HEK293 (cell line): Measurements from ENCODE around the gene DACT3.

Experiments
- CTCF ChIA-PET: fragments of 350-600 bp; formaldehyde crosslinking; extraction: SDS; loops from one replicate; lab custom pipeline; 2021; ENCODE audit warnings: antibody characterized with exemption; lab: Yijun Ruan, JAX
- POLR2A ChIA-PET: fragments of 300-600 bp; formaldehyde crosslinking; extraction: SDS; loops from one replicate; lab custom pipeline; 2020; ENCODE audit warnings: antibody characterized with exemption, inconsistent platforms; lab: Yijun Ruan, JAX
- H3K27ac ChIP-seq: fragments of 200-500 bp; sonication (Bioruptor generic); 2 replicates; pipeline ENCODE4 v1.5.1; 2014; ENCODE audit warnings: low read depth, low read length, control low read depth, inconsistent platforms; ENCODE audit errors: extremely low read depth
- H3K36me3 ChIP-seq, 2 experiments: fragments of 200-500 bp in 1 of 2; sonication (Bioruptor generic) in 1 of 2; 1 replicate in 1 of 2; 2 replicates in 1 of 2; pipeline ENCODE4 v1.5.1; 2014 to 2017; ENCODE audit warnings: inconsistent platforms in 2 of 2, low read length in 2 of 2; ENCODE audit not compliant: control insufficient read depth in 2 of 2, insufficient read depth in 1 of 2
- H3K4me1 ChIP-seq: fragments of 200-500 bp; sonication (Bioruptor generic); 2 replicates; pipeline ENCODE4 v1.5.1; 2014; ENCODE audit warnings: mild to moderate bottlenecking, low read length, inconsistent platforms; ENCODE audit not compliant: control insufficient read depth, insufficient read depth
- H3K4me3 ChIP-seq: 2 replicates; pipeline ENCODE4 v1.5.1; 2011; ENCODE audit warnings: low read depth, mild to moderate bottlenecking, control low read depth, low read length, moderate library complexity
- H3K9me3 ChIP-seq: fragments of 200-500 bp; sonication (Bioruptor generic); 2 replicates; pipeline ENCODE4 v1.5.1; 2014; ENCODE audit warnings: low read depth, low read length, inconsistent platforms; ENCODE audit not compliant: control insufficient read depth, insufficient read depth
- GLIS2 ChIP-seq: fragments of 450-650 bp; formaldehyde crosslinking; IDR thresholded peaks from 2 replicates; pipeline ENCODE4 v1.5.1; 2016; ENCODE audit warnings: missing biosample characterization, missing genetic modification characterization
- IKZF3 ChIP-seq: fragments of 450-650 bp; IDR thresholded peaks from 2 replicates; pipeline ENCODE4 v1.5.0; 2018; ENCODE audit warnings: missing biosample characterization, mild to moderate bottlenecking, missing genetic modification characterization, moderate library complexity
- MYNN ChIP-seq: fragments of 450-650 bp; formaldehyde crosslinking; IDR thresholded peaks from 2 replicates; pipeline ENCODE4 v1.5.1; 2016; ENCODE audit warnings: missing biosample characterization, missing genetic modification characterization, borderline replicate concordance
- PBX3 ChIP-seq: sonication (generic); formaldehyde crosslinking; IDR thresholded peaks from 2 replicates; pipeline ENCODE4 v1.8.1; 2022; ENCODE audit warnings: mild to moderate bottlenecking, moderate library complexity, missing genetic modification reagents
- SP7 ChIP-seq: fragments of 450-650 bp; formaldehyde crosslinking; IDR thresholded peaks from 2 replicates; pipeline ENCODE4 v1.5.1; 2016; ENCODE audit warnings: missing biosample characterization, missing genetic modification characterization
- ZBTB11 ChIP-seq: fragments of 450-650 bp; formaldehyde crosslinking; conservative IDR thresholded peaks from 2 replicates; pipeline ENCODE4 v1.5.1; 2016; ENCODE audit warnings: low read depth, missing biosample characterization, missing genetic modification characterization
- ZBTB17 ChIP-seq: fragments of 450-650 bp; formaldehyde crosslinking; IDR thresholded peaks from 2 replicates; pipeline ENCODE4 v1.5.1; 2016; ENCODE audit warnings: missing biosample characterization, missing genetic modification characterization
- ZBTB48 ChIP-seq: fragments of 450-650 bp; formaldehyde crosslinking; IDR thresholded peaks from 2 replicates; pipeline ENCODE4 v1.5.1; 2016; ENCODE audit warnings: missing biosample characterization, missing genetic modification characterization
- ZNF148 ChIP-seq: fragments of 450-650 bp; formaldehyde crosslinking; IDR thresholded peaks from 2 replicates; pipeline ENCODE4 v1.5.0; 2017; ENCODE audit warnings: missing biosample characterization, missing genetic modification characterization, borderline replicate concordance
- ZNF211 ChIP-seq: fragments of 450-650 bp; formaldehyde crosslinking; IDR thresholded peaks from 2 replicates; pipeline ENCODE4 v1.5.1; 2016; ENCODE audit warnings: low read depth, missing biosample characterization, missing genetic modification characterization
- ZNF214 ChIP-seq: fragments of 450-650 bp; formaldehyde crosslinking; IDR thresholded peaks from 2 replicates; pipeline ENCODE4 v1.5.1; 2017; ENCODE audit warnings: missing biosample characterization, mild to moderate bottlenecking, missing genetic modification characterization, borderline replicate concordance
- ZNF24 ChIP-seq: fragments of 450-650 bp; formaldehyde crosslinking; IDR thresholded peaks from 2 replicates; pipeline ENCODE4 v1.5.1; 2016; ENCODE audit warnings: missing biosample characterization, missing genetic modification characterization
- ZNF449 ChIP-seq: fragments of 450-650 bp; formaldehyde crosslinking; IDR thresholded peaks from 2 replicates; pipeline ENCODE4 v1.5.1; 2017; ENCODE audit warnings: missing biosample characterization, mild to moderate bottlenecking, missing genetic modification characterization, moderate library complexity
- ZNF501 ChIP-seq: fragments of 450-650 bp; formaldehyde crosslinking; IDR thresholded peaks from 2 replicates; pipeline ENCODE4 v1.5.1; 2016; ENCODE audit warnings: missing biosample characterization, missing genetic modification characterization
- ZNF513 ChIP-seq: fragments of 450-650 bp; IDR thresholded peaks from 2 replicates; pipeline ENCODE4 v1.5.1; 2018; ENCODE audit warnings: missing biosample characterization, missing genetic modification characterization
- ZNF514 ChIP-seq: fragments of 450-650 bp; formaldehyde crosslinking; IDR thresholded peaks from 2 replicates; pipeline ENCODE4 v1.5.1; 2016; ENCODE audit warnings: missing biosample characterization, missing genetic modification characterization
- ZNF596 ChIP-seq: fragments of 450-650 bp; IDR thresholded peaks from 2 replicates; pipeline ENCODE4 v1.5.0; 2018; ENCODE audit warnings: missing biosample characterization, mild to moderate bottlenecking, missing genetic modification characterization, moderate library complexity
- ZNF664 ChIP-seq: fragments of 450-650 bp; formaldehyde crosslinking; IDR thresholded peaks from 2 replicates; pipeline ENCODE4 v1.5.1; 2016; ENCODE audit warnings: missing biosample characterization, missing genetic modification characterization
- ZNF692 ChIP-seq: fragments of 450-650 bp; formaldehyde crosslinking; IDR thresholded peaks from 2 replicates; pipeline ENCODE4 v1.5.1; 2016; ENCODE audit warnings: missing biosample characterization, missing genetic modification characterization
- ZNF747 ChIP-seq: fragments of 450-650 bp; formaldehyde crosslinking; IDR thresholded peaks from 2 replicates; pipeline ENCODE4 v1.5.1; 2016; ENCODE audit warnings: missing biosample characterization, missing genetic modification characterization
- ZNF76 ChIP-seq: fragments of 450-650 bp; formaldehyde crosslinking; IDR thresholded peaks from 2 replicates; pipeline ENCODE4; 2016; ENCODE audit warnings: low read depth, missing biosample characterization, missing genetic modification characterization, borderline replicate concordance
- ZNF843 ChIP-seq: fragments of 450-650 bp; formaldehyde crosslinking; IDR thresholded peaks from 2 replicates; pipeline ENCODE4 v1.5.1; 2016; ENCODE audit warnings: missing biosample characterization, missing genetic modification characterization
- ZSCAN18 ChIP-seq: fragments of 450-650 bp; formaldehyde crosslinking; IDR thresholded peaks from 2 replicates; pipeline ENCODE4 v1.5.1; 2016; ENCODE audit warnings: missing biosample characterization, missing genetic modification characterization

Gene DACT3

GRCh38 chr19:46616631-46617322 is 44.2 kb downstream of the DACT3 start:
- Histone ChIP-seq H3K27ac (no peak overlapping the region), H3K9me3 (no peaks in the 10 kb centered on the region), H3K4me1 (no peaks in the 10 kb centered on the region), H3K4me3 (no peak overlapping the region), H3K36me3 (no peaks in the 10 kb centered on the region)
- CTCF ChIA-PET: interaction anchor here (0.6 to 14.6 kb wide), 30 partner anchors 9 to 1155 kb away, joined by 3 to 327 read pairs (median 4); partner anchors contain the start of genes CALM3, DACT3 and MYPOP
- POLR2A ChIA-PET: interaction anchor here (0.5 to 1.7 kb wide), 5 partner anchors 11 to 1548 kb away, joined by 3 to 10 read pairs (median 5); partner anchors contain the start of genes CALM3 and DACT3
- TF ChIP-seq SP7: no peak
- no peak for TF ChIP-seq ZNF501 (tag by site-specific recombination)
- TF ChIP-seq ZBTB11 (tag by site-specific recombination): no peak
- no peak for TF ChIP-seq ZNF148 (tag by site-specific recombination)
- peak; percentile 82 for TF ChIP-seq IKZF3 (tag by site-specific recombination)
- no peak for TF ChIP-seq ZNF76
- no peak for TF ChIP-seq MYNN (tag by site-specific recombination)
- no peak for TF ChIP-seq ZNF514 (tag by site-specific recombination)
- TF ChIP-seq ZNF664: no peak
- no peak for TF ChIP-seq ZNF747 (tag by site-specific recombination)
- TF ChIP-seq PBX3 (CRISPR knock-in tag): no peak
- TF ChIP-seq ZNF513 (tag by site-specific recombination): no peak
- no peak for TF ChIP-seq ZSCAN18
- TF ChIP-seq ZNF214 (tag by site-specific recombination): no peak
- TF ChIP-seq ZBTB17: no peak
- peak; percentile 23; the same call in 1 of the 2 replicates for TF ChIP-seq GLIS2
- TF ChIP-seq ZNF24 (tag by site-specific recombination): no peak
- TF ChIP-seq ZNF692 (tag by site-specific recombination): 0 out of 2 replicates have a peak, but pooled peaks have one; percentile 28
- TF ChIP-seq ZBTB48 (tag by site-specific recombination): no peak
- no peak for TF ChIP-seq ZNF843 (tag by site-specific recombination)
- no peak for TF ChIP-seq ZNF449
- no peak for TF ChIP-seq ZNF596
- no peak for TF ChIP-seq ZNF211 (tag by site-specific recombination)
